ENCODE data around the gene SP8. TPM values are rescaled to one million over a fixed set of nuclear protein-coding genes. Genes with fewer than 3 reads are reported as not detected.

Gene SP8
- total and polyA plus RNA-seq, 4 donors: not detected

- TF ChIP-seq CTCF (IDR thresholded peaks at IDR 0.05; ENCODE audit: low read depth, low read length, missing input control): no peak
- no peak for TF ChIP-seq RAD21 (IDR thresholded peaks at IDR 0.05)
- no peak for TF ChIP-seq RXRA (IDR thresholded peaks at IDR 0.05)
- TF ChIP-seq YY1 (IDR thresholded peaks at IDR 0.05): no peak
- TF ChIP-seq GABPA (IDR thresholded peaks at IDR 0.05 in 1 of 2, conservative IDR thresholded peaks at IDR 0.05 in 1 of 2): no peak
Observed at GRCh38 chr7:20791538-20792434, 5.1 kb upstream of the SP8 start (continued).

GRCh38 chr7:20790375-20790774 is 3.7 kb upstream of the SP8 start:
- H3K27ac ChIP-seq (ENCODE audit: low read depth in 1 of 2, low read length in 2 of 2): no peak overlapping the region
- WGBS: 9% methylated on average over 5 of the region's 5 CpGs
- TF ChIP-seq MAX (IDR thresholded peaks at IDR 0.05) (no peak), SP1 (IDR thresholded peaks at IDR 0.05) (no peak), GABPA (IDR thresholded peaks at IDR 0.05 in 1 of 2, conservative IDR thresholded peaks at IDR 0.05 in 1 of 2) (no peak), JUND (IDR thresholded peaks at IDR 0.05) (no peak), FOXA1 (IDR thresholded peaks at IDR 0.05) (no peak), ATF3 (IDR thresholded peaks at IDR 0.05) (no peak), CTCF (IDR thresholded peaks at IDR 0.05; ENCODE audit: low read depth, low read length, missing input control) (no peak)
- no peaks in the 10 kb centered on the region for H3K36me3 ChIP-seq (ENCODE audit: control insufficient read depth in 4 of 4, insufficient read depth in 3 of 4, low read depth in 1 of 4, low read length in 3 of 4)
- no peak for DNase-seq (ENCODE audit: low spot score)
- H3K27me3 ChIP-seq (ENCODE audit: control insufficient read depth in 4 of 4, insufficient read depth in 4 of 4, low read length in 3 of 4): peaks cover 13 to 57% (median 36%) of the 10 kb centered on the region in 4 donors
- H3K4me3 ChIP-seq (ENCODE audit: low read depth in 1 of 3, low read length in 3 of 3): no peak overlapping the region
- H3K4me1 ChIP-seq (ENCODE audit: control insufficient read depth in 4 of 4, insufficient read depth in 4 of 4, low read length in 3 of 4): peaks cover 7 to 22% (median 13%) of the 10 kb centered on the region in 4 donors
- no peak overlapping the region for H3K9ac ChIP-seq (ENCODE audit: low read depth in 1 of 2, low read length in 2 of 2)
- H3K9me3 ChIP-seq (ENCODE audit: control insufficient read depth in 4 of 4, low read length in 3 of 4): peaks cover 0 to 10% (median 3%) of the 10 kb centered on the region in 4 donors

GRCh38 chr7:20788420-20788990 is 1.8 kb upstream of the SP8 start:
- H3K27me3 ChIP-seq (ENCODE audit: control insufficient read depth in 4 of 4, insufficient read depth in 4 of 4, low read length in 3 of 4): peaks cover 9 to 50% (median 33%) of the 10 kb centered on the region in 4 donors
- H3K27ac ChIP-seq (ENCODE audit: low read depth in 1 of 2, low read length in 2 of 2): no peak overlapping the region
- no peak for DNase-seq (ENCODE audit: low spot score)
- WGBS: 15% methylated on average over 10 of the region's 10 CpGs
- H3K9ac ChIP-seq (ENCODE audit: low read depth in 1 of 2, low read length in 2 of 2): no peak overlapping the region
- no peaks in the 10 kb centered on the region for H3K36me3 ChIP-seq (ENCODE audit: control insufficient read depth in 4 of 4, insufficient read depth in 3 of 4, low read depth in 1 of 4, low read length in 3 of 4)
- peaks cover 0 to 18% (median 1%) of the 10 kb centered on the region in 4 donors for H3K9me3 ChIP-seq (ENCODE audit: control insufficient read depth in 4 of 4, low read length in 3 of 4)
- H3K4me3 ChIP-seq (ENCODE audit: low read depth in 1 of 3, low read length in 3 of 3): no peak overlapping the region
- peaks cover 12 to 34% (median 21%) of the 10 kb centered on the region in 4 donors for H3K4me1 ChIP-seq (ENCODE audit: control insufficient read depth in 4 of 4, insufficient read depth in 4 of 4, low read length in 3 of 4)
- TF ChIP-seq EGR1 (IDR thresholded peaks at IDR 0.05; ENCODE audit: low read depth in 2 of 2) (no peak), JUND (IDR thresholded peaks at IDR 0.05) (no peak), NR2F2 (IDR thresholded peaks at IDR 0.05) (no peak), SP1 (IDR thresholded peaks at IDR 0.05) (no peak), ZBTB33 (IDR thresholded peaks at IDR 0.05) (no peak), YY1 (IDR thresholded peaks at IDR 0.05) (no peak), RAD21 (IDR thresholded peaks at IDR 0.05) (no peak), TAF1 (conservative IDR thresholded peaks at IDR 0.05) (no peak), FOXA1 (IDR thresholded peaks at IDR 0.05) (no peak), FOXA2 (IDR thresholded peaks at IDR 0.05) (no peak), HNF4G (IDR thresholded peaks at IDR 0.05) (no peak), MAX (IDR thresholded peaks at IDR 0.05) (no peak), RXRA (IDR thresholded peaks at IDR 0.05) (no peak), HNF4A (conservative IDR thresholded peaks at IDR 0.05) (no peak), ATF3 (IDR thresholded peaks at IDR 0.05) (no peak), GABPA (IDR thresholded peaks at IDR 0.05 in 1 of 2, conservative IDR thresholded peaks at IDR 0.05 in 1 of 2) (no peak)
